Measurements from ENCODE around the gene KRAS. TPM values are rescaled to one million over a fixed set of nuclear protein-coding genes. Genes with fewer than 3 reads are reported as not detected.

The KRAS gene
- total and polyA plus RNA-seq, 4 experiments from 2014 or later, result 31.6 to 52.4 (median 34.6) TPM

DNA sequence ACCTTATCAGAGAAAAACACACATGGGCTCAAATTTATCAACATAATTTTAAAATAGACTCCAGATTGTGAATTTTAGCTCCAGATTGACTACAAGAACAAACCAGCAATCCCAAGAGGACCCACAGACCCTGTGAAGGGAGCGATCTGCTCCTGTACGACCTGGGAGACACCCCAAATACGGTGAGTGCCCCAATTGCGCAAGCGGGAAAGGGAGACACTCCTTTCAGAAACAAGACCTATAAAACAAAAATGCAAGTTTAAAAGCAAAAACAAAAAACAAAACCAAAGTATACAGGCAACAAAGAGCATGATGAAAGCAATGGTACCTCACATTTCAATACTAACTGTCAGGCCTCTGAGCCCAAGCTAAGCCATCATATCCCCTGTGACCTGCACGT, 87.9 kb downstream of the KRAS start:
- no peak overlapping the region for H3K27ac Mint-ChIP-seq
- no peaks in the 10 kb centered on the region for H3K9me3 Mint-ChIP-seq
- Histone ChIP-seq H3K27ac (ENCODE audit: low read depth, low read length) (no peak overlapping the region), H3K27me3 (ENCODE audit: insufficient read depth, low read length) (no peaks in the 10 kb centered on the region), H3K9me3 (ENCODE audit: control insufficient read depth in 1 of 2, low read length in 2 of 2) (no peaks in the 10 kb centered on the region), H3K4me1 (ENCODE audit: insufficient read depth, low read length) (no peaks in the 10 kb centered on the region), H3K4me3 (ENCODE audit: low read length in 2 of 2) (no peak overlapping the region), H3K36me3 (ENCODE audit: insufficient read depth, low read length) (no peaks in the 10 kb centered on the region)
- H3K4me3 Mint-ChIP-seq, result no peak overlapping the region
- H3K36me3 Mint-ChIP-seq, result no peaks in the 10 kb centered on the region
- DNase-seq, result no peak
- intact Hi-C loops (cut with micrococcal nuclease), result no loop called here
- ChIA-PET CTCF (ENCODE audit: partially characterized antibody) (no interaction called here), POLR2A (ENCODE audit: partially characterized antibody) (no interaction called here)
- H3K27me3 Mint-ChIP-seq, result no peaks in the 10 kb centered on the region
- H3K4me1 Mint-ChIP-seq, result no peaks in the 10 kb centered on the region

DNA sequence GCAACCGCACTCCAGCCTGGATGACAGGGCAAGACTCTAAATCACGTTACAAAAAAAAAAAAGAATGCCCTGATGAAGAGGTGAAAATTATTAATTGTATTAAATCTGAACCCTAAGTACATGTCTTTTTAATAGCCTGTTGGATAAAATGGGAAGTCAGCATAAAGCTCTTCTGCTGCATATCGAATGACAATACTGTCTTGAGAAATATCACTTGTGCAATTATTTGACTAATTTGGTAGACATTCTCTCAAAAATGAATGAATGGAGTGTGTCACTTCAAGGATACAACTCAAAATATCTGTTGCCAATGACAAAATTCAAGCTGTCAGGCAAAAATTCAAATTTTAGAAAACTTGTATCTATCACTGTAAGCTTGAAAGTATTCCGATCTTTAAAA, 94.7 kb downstream of the KRAS start:
- intact Hi-C loops (cut with micrococcal nuclease), result no loop called here
- DNase-seq, result no peak
- Histone ChIP-seq H3K27me3 (ENCODE audit: insufficient read depth, low read length) (no peaks in the 10 kb centered on the region), H3K4me3 (ENCODE audit: low read length in 2 of 2) (no peak overlapping the region), H3K9me3 (ENCODE audit: control insufficient read depth in 1 of 2, low read length in 2 of 2) (no peaks in the 10 kb centered on the region), H3K27ac (ENCODE audit: low read depth, low read length) (no peak overlapping the region), H3K36me3 (ENCODE audit: insufficient read depth, low read length) (no peaks in the 10 kb centered on the region), H3K4me1 (ENCODE audit: insufficient read depth, low read length) (peaks cover 3% of the 10 kb centered on the region)
- H3K4me3 Mint-ChIP-seq, result no peak overlapping the region
- ChIA-PET POLR2A (ENCODE audit: partially characterized antibody) (interaction anchor here (1.2 to 1.8 kb wide), 2 partner anchors 31 to 39 kb away, joined by 6 to 7 read pairs; partner anchors contain the start of genes DNAI7 and ETFRF1), CTCF (ENCODE audit: partially characterized antibody) (interaction anchor here (0.7 to 6.3 kb wide), 7 partner anchors 9 to 233 kb away, joined by 3 to 34 read pairs (median 6); partner anchors contain the start of genes DNAI7 and ETFRF1)
- H3K27me3 Mint-ChIP-seq, result no peaks in the 10 kb centered on the region
- H3K4me1 Mint-ChIP-seq, result peaks cover 0 to 8% (median 6%) of the 10 kb centered on the region in 4 donors
- H3K36me3 Mint-ChIP-seq, result no peaks in the 10 kb centered on the region
- H3K9me3 Mint-ChIP-seq, result no peaks in the 10 kb centered on the region
- no peak overlapping the region for H3K27ac Mint-ChIP-seq

DNA sequence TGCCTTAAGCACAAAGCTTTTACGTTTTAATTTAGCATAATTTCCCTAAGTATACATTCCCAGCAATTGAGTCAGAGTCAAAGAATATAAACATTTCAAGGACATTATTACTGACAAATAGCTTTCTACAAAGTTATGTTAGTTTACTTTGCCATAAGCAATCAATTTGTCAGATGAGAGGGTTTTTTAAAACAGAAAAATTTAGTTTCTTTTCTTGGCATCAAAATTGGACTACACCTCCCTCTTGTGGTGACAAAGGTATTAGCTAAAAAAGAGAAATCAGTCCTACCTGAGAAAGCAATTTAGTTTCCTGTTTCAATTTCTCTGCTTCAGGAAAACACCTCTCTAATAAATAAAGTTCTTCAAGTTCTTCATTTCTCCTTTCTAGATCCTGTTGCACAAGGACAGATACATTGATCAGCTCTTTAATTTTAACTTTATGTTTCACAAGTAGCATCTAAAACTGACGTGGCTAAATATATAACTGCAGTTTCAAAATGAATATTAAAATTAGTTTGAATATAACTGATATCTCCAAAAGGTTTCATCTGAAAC, 95.6 kb downstream of the KRAS start:
- Histone ChIP-seq H3K27me3 (ENCODE audit: insufficient read depth, low read length) (no peaks in the 10 kb centered on the region), H3K36me3 (ENCODE audit: insufficient read depth, low read length) (no peaks in the 10 kb centered on the region), H3K4me1 (ENCODE audit: insufficient read depth, low read length) (peaks cover 3% of the 10 kb centered on the region), H3K4me3 (ENCODE audit: low read length in 2 of 2) (no peak overlapping the region), H3K27ac (ENCODE audit: low read depth, low read length) (no peak overlapping the region), H3K9me3 (ENCODE audit: control insufficient read depth in 1 of 2, low read length in 2 of 2) (no peaks in the 10 kb centered on the region)
- Mint-ChIP-seq H3K4me1 (peaks cover 0 to 8% (median 6%) of the 10 kb centered on the region in 4 donors), H3K36me3 (no peaks in the 10 kb centered on the region), H3K27me3 (no peaks in the 10 kb centered on the region), H3K27ac (peak overlapping the region in 4 of 7 donors; percentile 52 to 84 (median 73)), H3K9me3 (no peaks in the 10 kb centered on the region), H3K4me3 (peak overlapping the region; percentile 46 to 82 (median 77))
- CTCF ChIA-PET (ENCODE audit: partially characterized antibody), result interaction anchor here (0.8 to 6.3 kb wide), 22 partner anchors 9 to 234 kb away, joined by 3 to 34 read pairs (median 4); partner anchors contain the start of genes DNAI7 and ETFRF1
- POLR2A ChIA-PET (ENCODE audit: partially characterized antibody), result interaction anchor here (0.7 to 1.8 kb wide), 4 partner anchors 32 to 104 kb away, joined by 3 to 7 read pairs (median 6); partner anchors contain the start of genes DNAI7 and ETFRF1
- DNase-seq, result peak in 4 of 5 donors; percentile 45 to 52 (median 48)
- intact Hi-C loops (cut with micrococcal nuclease), result loop anchor here (1.0 to 2.0 kb wide), 4 partner anchors 32 to 232 kb away; partner anchors contain the start of genes DNAI7 and ETFRF1

Other genes with a start within 250 kb of the KRAS start
- gene DNAI7, start 55.8 kb downstream of the KRAS start, total RNA-seq, result under 1 TPM in 1 of 2 experiments, not detected in 1; 0.15 TPM
- under 1 TPM in 1 of 2 donors, not detected in 1; 0.07 TPM for gene DNAI7, start 55.8 kb downstream of the KRAS start, polyA plus RNA-seq
- 10 to 100 TPM; 22.1 to 23.0 TPM for gene ETFRF1, start 55.7 kb downstream of the KRAS start, total RNA-seq
- 10 to 100 TPM; 30.8 to 56.5 TPM for gene ETFRF1, start 55.7 kb downstream of the KRAS start, polyA plus RNA-seq

All from CD4-positive, alpha-beta memory T cell (primary cell).